ENCODE data around the gene RNF157.

RNF157 gene

GRCh38 chr17:76240461-76241203 lies at the start of gene RNF157:
RNF157 (minus strand) TSS chr17:76240493; CDS start chr17:76240240, 253 bp downstream.
- peak within 1 kb of the TSS; percentile 72 for H3K27ac ChIP-seq
- no peak for TF ChIP-seq CTCF (conservative IDR thresholded peaks at IDR 0.05)
- TF ChIP-seq ZFX (IDR thresholded peaks at IDR 0.05), result no peak

GRCh38 chr17:76281573-76282371 lies 41.5 kb upstream of the RNF157 start:
- peak overlapping the region; percentile 70 for H3K27ac ChIP-seq
- TF ChIP-seq ZFX (IDR thresholded peaks at IDR 0.05) (peak; percentile 54; the same call in 1 of the 2 replicates), CTCF (conservative IDR thresholded peaks at IDR 0.05) (no peak)

- H3K27ac ChIP-seq, result peak overlapping the region; percentile 70
- TF ChIP-seq ZFX (IDR thresholded peaks at IDR 0.05), result no peak
- no peak for TF ChIP-seq CTCF (conservative IDR thresholded peaks at IDR 0.05)
These were observed 40.4 kb upstream of the RNF157 start for GRCh38 chr17:76280650-76281049.

GRCh38 chr17:76279742-76280287 lies 39.5 kb upstream of the RNF157 start:
- no peak; the same call in 1 of the 2 replicates for TF ChIP-seq CTCF (conservative IDR thresholded peaks at IDR 0.05)
- no peak for TF ChIP-seq ZFX (IDR thresholded peaks at IDR 0.05)
- peak overlapping the region; percentile 85 for H3K27ac ChIP-seq

GRCh38 chr17:76278952-76279741 lies 38.9 kb upstream of the RNF157 start:
- peak; percentile 30; the same call in 1 of the 2 replicates for TF ChIP-seq ZFX (IDR thresholded peaks at IDR 0.05)
- peak; percentile 99 for TF ChIP-seq CTCF (conservative IDR thresholded peaks at IDR 0.05)
- peak overlapping the region; percentile 85 for H3K27ac ChIP-seq

GRCh38 chr17:76278268-76278908 lies 38.1 kb upstream of the RNF157 start:
- H3K27ac ChIP-seq, result peak overlapping the region; percentile 85
- TF ChIP-seq CTCF (conservative IDR thresholded peaks at IDR 0.05), result no peak
- no peak for TF ChIP-seq ZFX (IDR thresholded peaks at IDR 0.05)
